T-cell (primary cell): ENCODE measurements around the gene C1orf87. TPM values are rescaled to one million over a fixed set of nuclear protein-coding genes. Genes with fewer than 3 reads are reported as not detected.

Experiments used
- ATAC-seq, 4 experiments: fragments of 200-7000 bp in 3 of 4; fragments of 150-1000 bp in 1 of 4; cut with Tn5 transposase; replicated peaks in 1 of 4; 1 replicate in 3 of 4; 2 replicates in 1 of 4; pipeline ENCODE4 v1.10.0; 2021; ENCODE audit warnings: moderate library complexity in 3 of 4, mild to moderate bottlenecking in 2 of 4, moderate number of reproducible peaks in 1 of 4
- CTCF ChIA-PET, 2 donors: fragments of 300-600 bp; sonication (Branson Sonifier 250); formaldehyde crosslinking; loops; one replicate each; lab custom pipeline; 2022; ENCODE audit warnings: antibody characterized with exemption in 2 of 2; lab: Charles Lee
- POLR2A ChIA-PET, 2 donors: fragments of 300-600 bp; sonication (Branson Sonifier 250); formaldehyde crosslinking; loops; one replicate each; lab custom pipeline; 2022; ENCODE audit warnings: antibody characterized with exemption in 2 of 2; lab: Charles Lee
- DNase-seq, 35 experiments: peaks; one replicate each; pipeline versions ENCODE4 v3.0.0 to v3.0.0-alpha.2; 2013 to 2023
- H3K27ac ChIP-seq: one replicate; pipeline ENCODE4 v1.5.1; 2013; ENCODE audit warnings: low read length
- H3K27me3 ChIP-seq, 2 experiments: replicated peaks in 1 of 2; 1 replicate in 1 of 2; 2 replicates in 1 of 2; pipeline versions ENCODE4 v1.6.1 to v1.7.0; 2013; ENCODE audit warnings: low read length in 1 of 2, mixed read lengths in 1 of 2; ENCODE audit not compliant: control insufficient read depth in 2 of 2, insufficient read depth in 2 of 2; ENCODE audit errors: extremely low read depth in 1 of 2
- H3K36me3 ChIP-seq, 2 donors: 1 replicate in 1 of 2; 2 replicates in 1 of 2; pipeline versions ENCODE4 v1.6.1 to v1.7.0; 2013; ENCODE audit warnings: low read length in 1 of 2; ENCODE audit not compliant: control insufficient read depth in 2 of 2, insufficient read depth in 1 of 2; ENCODE audit errors: extremely low read depth in 1 of 2
- H3K4me1 ChIP-seq, 2 experiments: 1 replicate in 1 of 2; 2 replicates in 1 of 2; pipeline versions ENCODE4 v1.6.1 to v1.7.0; 2013; ENCODE audit warnings: low read length in 2 of 2, mixed read lengths in 1 of 2; ENCODE audit not compliant: insufficient read depth in 2 of 2, control insufficient read depth in 1 of 2; ENCODE audit errors: extremely low read depth in 1 of 2
- H3K4me3 ChIP-seq, 2 donors: 1 replicate in 1 of 2; 2 replicates in 1 of 2; pipeline versions ENCODE4 v1.5.1 to v1.7.0; 2013; ENCODE audit warnings: mild to moderate bottlenecking in 2 of 2, low read length in 1 of 2, moderate library complexity in 1 of 2; ENCODE audit not compliant: control insufficient read depth in 1 of 2; ENCODE audit errors: extremely low read depth in 1 of 2
- H3K9me3 ChIP-seq: 2 replicates; pipeline ENCODE4 v1.7.0; 2013
- H3K27ac Mint-ChIP-seq, 2 donors: one replicate each; pipeline ENCODE4 v1.8.0; 2020 to 2021; ENCODE audit warnings: mild to moderate bottlenecking in 2 of 2, mixed read lengths in 2 of 2
- H3K27me3 Mint-ChIP-seq, 2 donors: one replicate each; pipeline ENCODE4 v1.8.0; 2021 to 2022; ENCODE audit warnings: mixed read lengths in 2 of 2
- H3K36me3 Mint-ChIP-seq: one replicate; pipeline ENCODE4 v1.8.0; 2021; ENCODE audit warnings: mixed read lengths
- H3K4me1 Mint-ChIP-seq, 3 donors: one replicate each; pipeline ENCODE4 v1.8.0; 2020 to 2022; ENCODE audit warnings: mixed read lengths in 3 of 3, mild to moderate bottlenecking in 1 of 3
- H3K4me3 Mint-ChIP-seq, 3 donors: one replicate each; pipeline ENCODE4 v1.8.0; 2020 to 2022; ENCODE audit warnings: mild to moderate bottlenecking in 3 of 3, mixed read lengths in 3 of 3, moderate library complexity in 3 of 3
- H3K9me3 Mint-ChIP-seq, 3 donors: one replicate each; pipeline ENCODE4 v1.8.0; 2020 to 2022; ENCODE audit warnings: mixed read lengths in 3 of 3
- WGBS: methylation state at CpG from one replicate; pipeline ENCODE4 v1.1.5; 2013; ENCODE audit warnings: missing lambda C conversion rate; ENCODE audit not compliant: insufficient coverage; 5-methylcytosine and 5-hydroxymethylcytosine counted together
- total RNA-seq, 35 experiments: library from RNA in 6 of 35; stranded (reverse) in 6 of 35; fragments of 120-200 nt in 1 of 35; gene quantifications; one replicate each; pipeline versions ENCODE4 v1.2.1 to v1.2.4 and lab custom pipeline; 2013 to 2026

Gene C1orf87
- total RNA-seq, 5 donors from 2014 or later (not counting 1 experiment from before 2014, with no cell fraction given), result not detected

DNA sequence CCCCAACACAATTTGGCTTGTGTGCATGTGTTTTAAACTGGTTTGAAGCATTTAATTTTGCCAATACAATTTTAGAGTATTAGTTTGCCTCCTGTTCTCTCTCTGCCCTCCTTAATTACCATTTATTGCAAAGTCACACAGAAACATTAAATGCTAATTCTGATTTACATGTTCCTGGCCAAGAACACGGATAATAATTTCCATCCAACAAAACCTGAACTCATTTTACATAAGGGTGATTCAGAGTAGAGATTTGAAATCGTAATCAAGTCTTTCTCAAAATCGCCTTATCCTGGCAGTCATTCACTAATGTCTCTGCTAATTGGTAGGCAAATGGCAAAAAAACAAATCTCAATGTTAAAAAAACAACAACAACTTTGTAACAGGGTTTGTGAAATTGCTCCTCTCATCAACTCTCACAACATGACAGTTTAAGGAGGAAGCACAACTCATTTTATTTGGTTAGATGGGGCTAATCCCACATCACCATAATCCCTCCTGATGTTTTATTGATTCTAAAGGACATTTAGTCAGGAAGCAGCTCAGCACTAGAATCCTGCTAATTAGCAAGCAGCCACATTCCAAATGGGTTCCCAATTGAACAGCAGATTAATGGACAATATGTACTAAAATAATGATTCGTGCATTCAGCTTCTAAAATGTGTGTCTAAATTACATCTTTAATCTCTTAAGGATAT lies 55.9 kb downstream of the C1orf87 start:
- Histone ChIP-seq H3K4me1 (no peaks in the 10 kb centered on the region), H3K27me3 (no peaks in the 10 kb centered on the region), H3K36me3 (no peaks in the 10 kb centered on the region), H3K9me3 (no peaks in the 10 kb centered on the region), H3K27ac (no peak overlapping the region), H3K4me3 (no peak overlapping the region)
- Mint-ChIP-seq H3K36me3 (no peaks in the 10 kb centered on the region), H3K27ac (no peak overlapping the region), H3K27me3 (peaks cover 0 to 9% of the 10 kb centered on the region in 2 donors), H3K4me3 (no peak overlapping the region), H3K4me1 (no peaks in the 10 kb centered on the region), H3K9me3 (peaks cover 0 to 9% (median 0%) of the 10 kb centered on the region in 3 donors)
- CTCF ChIA-PET, result no interaction called here
- WGBS, result no CpG with 5 or more reads among the region's 4 CpGs
- POLR2A ChIA-PET, result no interaction called here
- DNase-seq, result no peak
- no peak for ATAC-seq

DNA sequence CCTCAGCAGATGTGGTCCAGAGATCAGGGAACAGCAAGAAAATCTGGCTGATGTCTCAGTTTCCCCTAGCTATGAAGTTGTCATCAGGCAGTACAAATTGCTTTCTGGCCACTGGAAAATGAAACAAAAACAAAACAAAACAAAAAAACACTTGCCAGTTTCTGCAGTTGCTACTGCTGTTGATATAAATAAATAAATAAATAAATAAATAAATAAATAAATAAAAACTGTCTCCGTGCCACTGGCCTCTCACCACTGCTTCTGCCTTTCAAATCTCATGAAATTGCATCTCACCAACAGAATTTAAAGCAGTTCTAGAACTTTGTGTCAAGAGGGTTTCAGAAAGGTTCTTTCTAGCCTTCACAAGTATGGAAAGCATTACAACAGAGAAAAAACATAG lies 62.9 kb downstream of the C1orf87 start:
- H3K9me3 Mint-ChIP-seq, result no peaks in the 10 kb centered on the region
- no peak overlapping the region for H3K27ac ChIP-seq
- H3K4me3 Mint-ChIP-seq, result no peak overlapping the region
- ChIA-PET CTCF (interaction anchor here in 1 of 2 donors (0.8 kb wide), 1 partner anchor 39 kb away, joined by 3 read pairs; no protein-coding TSS in a partner anchor), POLR2A (no interaction called here)
- H3K4me1 Mint-ChIP-seq, result no peaks in the 10 kb centered on the region
- no CpG with 5 or more reads among the region's 1 CpG for WGBS
- ATAC-seq, result no peak
- H3K36me3 ChIP-seq, result no peaks in the 10 kb centered on the region
- no peaks in the 10 kb centered on the region for H3K36me3 Mint-ChIP-seq
- H3K27me3 Mint-ChIP-seq, result peaks cover 2 to 15% of the 10 kb centered on the region in 2 donors
- no peak for DNase-seq
- no peaks in the 10 kb centered on the region for H3K4me1 ChIP-seq
- H3K9me3 ChIP-seq, result no peaks in the 10 kb centered on the region
- no peak overlapping the region for H3K27ac Mint-ChIP-seq
- no peaks in the 10 kb centered on the region for H3K27me3 ChIP-seq
- no peak overlapping the region for H3K4me3 ChIP-seq

DNA sequence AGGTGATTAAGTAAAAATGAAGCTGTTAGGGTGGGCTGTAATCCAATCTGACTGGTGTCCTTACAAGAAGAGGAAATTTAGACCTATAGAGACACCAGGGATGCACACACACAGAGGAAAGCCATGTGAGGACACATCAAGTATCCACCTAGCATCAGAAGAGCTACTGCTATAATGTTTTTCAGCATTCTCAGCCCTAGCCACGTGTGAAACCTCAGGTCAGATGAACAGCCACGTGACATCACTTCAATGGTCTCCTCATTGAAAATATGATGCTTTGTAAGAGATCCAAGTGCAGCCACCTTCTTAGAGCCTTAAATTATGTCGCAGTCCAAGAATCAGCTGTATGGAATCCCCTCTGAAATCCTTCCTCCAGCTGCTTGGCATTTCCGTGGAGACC lies 65.1 kb downstream of the C1orf87 start:
- CTCF ChIA-PET, result interaction anchor here in 1 of 2 donors (1.0 kb wide), 1 partner anchor 37 kb away, joined by 5 read pairs; no protein-coding TSS in a partner anchor
- H3K4me3 ChIP-seq, result no peak overlapping the region
- H3K27me3 ChIP-seq, result no peaks in the 10 kb centered on the region
- no peaks in the 10 kb centered on the region for H3K9me3 Mint-ChIP-seq
- H3K36me3 Mint-ChIP-seq, result no peaks in the 10 kb centered on the region
- no peaks in the 10 kb centered on the region for H3K4me1 ChIP-seq
- ATAC-seq (no peak), DNase-seq (no peak)
- POLR2A ChIA-PET, result no interaction called here
- H3K27me3 Mint-ChIP-seq, result peaks cover 5 to 10% of the 10 kb centered on the region in 2 donors
- H3K4me3 Mint-ChIP-seq, result no peak overlapping the region
- H3K36me3 ChIP-seq, result no peaks in the 10 kb centered on the region
- H3K9me3 ChIP-seq, result no peaks in the 10 kb centered on the region
- H3K27ac Mint-ChIP-seq, result no peak overlapping the region
- H3K4me1 Mint-ChIP-seq, result no peaks in the 10 kb centered on the region
- H3K27ac ChIP-seq, result no peak overlapping the region
- whole genome bisulfite sequencing, result 40% methylated on average over 2 of the region's 4 CpGs

DNA sequence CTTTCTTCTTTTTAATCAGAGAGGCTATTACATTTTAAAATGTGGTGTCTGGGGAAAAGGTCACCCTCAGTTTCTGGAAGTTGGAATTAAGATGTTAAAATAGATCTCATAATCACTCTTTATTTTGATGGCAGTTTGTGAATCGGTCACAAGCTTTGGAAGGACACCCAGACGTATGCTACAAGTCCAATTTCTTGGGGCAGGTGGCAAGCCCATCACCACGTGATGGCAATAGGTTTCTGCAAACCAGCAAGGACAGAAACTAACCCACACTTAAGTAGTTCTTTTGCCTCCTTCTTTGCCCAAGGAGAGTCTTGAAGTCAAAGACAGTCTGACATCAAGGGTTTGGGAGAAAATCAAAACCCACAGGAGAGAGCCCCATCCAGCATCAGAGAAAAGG lies 72.9 kb downstream of the C1orf87 start:
- no peak for DNase-seq
- Mint-ChIP-seq H3K36me3 (no peaks in the 10 kb centered on the region), H3K27me3 (peaks cover 11 to 16% of the 10 kb centered on the region in 2 donors), H3K4me3 (no peak overlapping the region), H3K9me3 (no peaks in the 10 kb centered on the region), H3K4me1 (no peaks in the 10 kb centered on the region), H3K27ac (no peak overlapping the region)
- whole genome bisulfite sequencing, result no CpG with 5 or more reads among the region's 3 CpGs
- no peak overlapping the region for H3K27ac ChIP-seq
- CTCF ChIA-PET, result no interaction called here
- H3K9me3 ChIP-seq, result no peaks in the 10 kb centered on the region
- H3K27me3 ChIP-seq, result peaks cover 2% of the 10 kb centered on the region in 2 experiments
- H3K4me1 ChIP-seq, result no peaks in the 10 kb centered on the region
- ATAC-seq, result no peak
- H3K36me3 ChIP-seq, result no peaks in the 10 kb centered on the region
- no peak overlapping the region for H3K4me3 ChIP-seq
- POLR2A ChIA-PET, result no interaction called here

DNA sequence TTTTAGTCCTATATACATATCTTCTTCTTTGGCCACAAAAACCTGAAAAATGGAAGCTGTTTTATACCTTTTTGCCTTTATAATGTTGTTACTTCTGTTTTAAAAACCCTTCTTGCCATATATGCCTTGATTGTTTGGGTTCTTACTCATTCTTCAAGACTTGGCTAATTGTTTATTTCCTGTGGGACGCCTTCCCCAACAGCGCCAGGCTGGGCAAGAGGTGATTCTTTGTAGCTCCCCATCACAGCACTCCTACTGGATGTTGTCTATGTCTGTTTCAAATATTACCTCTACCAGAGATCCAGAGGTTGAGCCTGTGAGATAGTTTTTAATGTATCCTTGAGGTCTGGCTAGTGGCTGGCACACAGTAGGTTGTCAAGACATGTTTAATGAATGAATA lies 73.8 kb downstream of the C1orf87 start:
- Histone ChIP-seq H3K9me3 (no peaks in the 10 kb centered on the region), H3K4me3 (no peak overlapping the region), H3K4me1 (no peaks in the 10 kb centered on the region), H3K36me3 (no peaks in the 10 kb centered on the region), H3K27me3 (peaks cover 2% of the 10 kb centered on the region in 2 experiments), H3K27ac (no peak overlapping the region)
- Mint-ChIP-seq H3K27me3 (peaks cover 11 to 21% of the 10 kb centered on the region in 2 donors), H3K36me3 (no peaks in the 10 kb centered on the region), H3K27ac (no peak overlapping the region), H3K4me1 (no peaks in the 10 kb centered on the region), H3K9me3 (no peaks in the 10 kb centered on the region), H3K4me3 (no peak overlapping the region)
- ChIA-PET CTCF (no interaction called here), POLR2A (no interaction called here)
- no CpG with 5 or more reads among the region's 2 CpGs for WGBS
- no peak for DNase-seq
- no peak for ATAC-seq

DNA sequence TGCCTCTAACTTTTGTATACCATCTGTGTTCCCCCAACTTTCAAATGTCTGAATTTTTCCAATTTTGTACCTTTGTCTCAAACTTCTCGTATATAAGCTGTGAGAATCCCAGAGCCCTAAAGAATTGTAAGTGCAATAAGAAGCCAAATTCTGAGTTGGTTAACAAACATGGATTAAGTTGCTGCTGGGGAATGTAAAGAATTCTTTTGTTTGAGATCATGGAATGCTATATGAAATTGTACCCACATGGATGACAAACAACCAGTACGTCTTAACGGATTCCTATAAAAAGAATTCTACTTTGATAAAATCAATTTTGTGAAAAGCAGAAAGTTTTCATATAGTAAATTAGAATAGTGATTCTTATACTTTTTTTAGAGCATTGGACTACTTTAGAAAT lies 74.6 kb downstream of the C1orf87 start:
- Mint-ChIP-seq H3K27ac (no peak overlapping the region), H3K36me3 (no peaks in the 10 kb centered on the region), H3K9me3 (no peaks in the 10 kb centered on the region), H3K27me3 (peaks cover 11 to 21% of the 10 kb centered on the region in 2 donors), H3K4me3 (no peak overlapping the region), H3K4me1 (no peaks in the 10 kb centered on the region)
- ATAC-seq (no peak), DNase-seq (no peak)
- Histone ChIP-seq H3K9me3 (no peaks in the 10 kb centered on the region), H3K4me3 (no peak overlapping the region), H3K27me3 (peaks cover 2% of the 10 kb centered on the region in 2 experiments), H3K36me3 (no peaks in the 10 kb centered on the region), H3K27ac (no peak overlapping the region), H3K4me1 (no peaks in the 10 kb centered on the region)
- no CpG with 5 or more reads among the region's 3 CpGs for WGBS
- POLR2A ChIA-PET, result no interaction called here
- CTCF ChIA-PET, result no interaction called here
